Esophagus squamous epithelium (tissue), 4 donors: ENCODE measurements around the gene TCF12.

Experiments used
- POLR2A ChIP-seq, 4 donors: fragments of 450-650 bp; IDR thresholded peaks; one replicate each; pipeline ENCODE4 v1.6.1; 2017; ENCODE audit warnings: antibody characterized with exemption in 4 of 4, mild to moderate bottlenecking in 4 of 4, moderate library complexity in 3 of 4
- TF ChIP-seq, protein P1 (sequence below), 6 experiments: fragments of 450-650 bp in 4 of 6; fragments of 200-600 bp in 2 of 6; sonication (generic) in 2 of 6; IDR thresholded peaks; one replicate each; pipeline ENCODE4 v1.5.1; 2016 to 2019; ENCODE audit warnings: antibody characterized with exemption in 6 of 6, mild to moderate bottlenecking in 4 of 6, moderate library complexity in 4 of 6

DNA sequence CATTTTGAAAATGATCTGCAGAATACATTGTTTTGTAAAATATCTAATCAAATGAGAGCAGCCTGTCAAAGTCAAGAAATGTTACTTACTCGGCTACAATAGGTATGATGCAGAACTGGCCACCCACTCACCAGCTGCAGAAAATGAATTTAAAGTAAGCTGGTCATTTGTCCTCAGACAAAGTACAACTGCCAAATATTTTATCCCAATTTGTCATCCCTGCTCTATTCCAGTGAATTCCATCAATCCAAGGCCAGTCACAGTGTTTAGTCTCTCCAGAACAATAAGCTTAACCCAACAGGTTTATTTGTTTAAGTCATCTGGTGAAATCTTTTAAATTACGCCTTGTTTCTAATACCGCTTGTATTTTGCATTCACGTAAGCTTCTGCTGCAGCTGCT lies 46.6 kb upstream of the TCF12 start:
- TF ChIP-seq, protein P1, sequence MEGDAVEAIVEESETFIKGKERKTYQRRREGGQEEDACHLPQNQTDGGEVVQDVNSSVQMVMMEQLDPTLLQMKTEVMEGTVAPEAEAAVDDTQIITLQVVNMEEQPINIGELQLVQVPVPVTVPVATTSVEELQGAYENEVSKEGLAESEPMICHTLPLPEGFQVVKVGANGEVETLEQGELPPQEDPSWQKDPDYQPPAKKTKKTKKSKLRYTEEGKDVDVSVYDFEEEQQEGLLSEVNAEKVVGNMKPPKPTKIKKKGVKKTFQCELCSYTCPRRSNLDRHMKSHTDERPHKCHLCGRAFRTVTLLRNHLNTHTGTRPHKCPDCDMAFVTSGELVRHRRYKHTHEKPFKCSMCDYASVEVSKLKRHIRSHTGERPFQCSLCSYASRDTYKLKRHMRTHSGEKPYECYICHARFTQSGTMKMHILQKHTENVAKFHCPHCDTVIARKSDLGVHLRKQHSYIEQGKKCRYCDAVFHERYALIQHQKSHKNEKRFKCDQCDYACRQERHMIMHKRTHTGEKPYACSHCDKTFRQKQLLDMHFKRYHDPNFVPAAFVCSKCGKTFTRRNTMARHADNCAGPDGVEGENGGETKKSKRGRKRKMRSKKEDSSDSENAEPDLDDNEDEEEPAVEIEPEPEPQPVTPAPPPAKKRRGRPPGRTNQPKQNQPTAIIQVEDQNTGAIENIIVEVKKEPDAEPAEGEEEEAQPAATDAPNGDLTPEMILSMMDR (IDR thresholded peaks at IDR 0.05), result no peak
- TF ChIP-seq POLR2A (IDR thresholded peaks at IDR 0.05), result no peak
